NCI-H82 treated with DMSO at 0.1 percent for 48 hours (cell line): ENCODE results near the gene CDKN1C.

Source experiments
- DNase-seq: peaks from one replicate; lab custom pipeline; 2025; ENCODE audit not compliant: unreplicated experiment; lab: John Stamatoyannopoulos, UW

Gene CDKN1C

GRCh38 chr11:2885678-2886081 lies at the start of gene CDKN1C:
CDKN1C (minus strand) TSS chr11:2885775; CDS start chr11:2885456, 319 bp downstream.
- peak; percentile 46 for DNase-seq

GRCh38 chr11:2934611-2935239 lies 49.1 kb upstream of the CDKN1C start:
- DNase-seq, result no peak

GRCh38 chr11:2934021-2934550 lies 48.5 kb upstream of the CDKN1C start:
- DNase-seq, result no peak

GRCh38 chr11:2933375-2934020 lies 47.9 kb upstream of the CDKN1C start:
- DNase-seq, result no peak

GRCh38 chr11:2932850-2933251 lies 47.3 kb upstream of the CDKN1C start:
- no peak for DNase-seq

GRCh38 chr11:2931771-2932738 lies 46.5 kb upstream of the CDKN1C start:
- DNase-seq, result no peak

GRCh38 chr11:2931420-2931746 lies 45.8 kb upstream of the CDKN1C start:
- DNase-seq, result no peak

- DNase-seq, result no peak
Measured at GRCh38 chr11:2930704-2931419, 45.3 kb upstream of the CDKN1C start.

- DNase-seq, result no peak
Measured at GRCh38 chr11:2929950-2930703, 44.6 kb upstream of the CDKN1C start.

GRCh38 chr11:2929531-2929949 lies 44.0 kb upstream of the CDKN1C start:
- no peak for DNase-seq

- no peak for DNase-seq
Measured at GRCh38 chr11:2928605-2929530, 43.3 kb upstream of the CDKN1C start, which contains the start of gene PHLDA2. PHLDA2 (minus strand) TSS chr11:2929420; CDS start chr11:2929364, 56 bp downstream.

GRCh38 chr11:2927851-2928604 lies 42.5 kb upstream of the CDKN1C start:
- no peak for DNase-seq

- DNase-seq, result no peak
Measured at GRCh38 chr11:2927121-2927800, 41.7 kb upstream of the CDKN1C start.

- DNase-seq, result no peak
Measured at GRCh38 chr11:2926611-2927051, 41.1 kb upstream of the CDKN1C start.

- DNase-seq, result no peak
Measured at GRCh38 chr11:2924821-2925675, 39.5 kb upstream of the CDKN1C start.

GRCh38 chr11:2924381-2924780 lies 38.8 kb upstream of the CDKN1C start:
- no peak for DNase-seq
